SK-N-SH treated with all-trans-retinoic acid at 6 μM for 48 hours (cell line): ENCODE results near the gene DSN1.

ENCODE experiments used
- ATAC-seq: fragments of 200-7000 bp; cut with Tn5 transposase; 3 replicates; pipeline ENCODE4 v1.9.1; 2020; ENCODE audit warnings: mild to moderate bottlenecking, moderate library complexity
- ARNTL ChIP-seq: fragments of 450-650 bp; formaldehyde crosslinking; IDR thresholded peaks from 2 replicates; pipeline ENCODE4 v1.5.0; 2020; ENCODE audit warnings: low read depth, mild to moderate bottlenecking, moderate library complexity, borderline replicate concordance
- BACH2 ChIP-seq: fragments of 250-450 bp; sonication (Bioruptor Pico); IDR thresholded peaks from 2 replicates; pipeline ENCODE4 v1.9.0; 2021; ENCODE audit warnings: mild to moderate bottlenecking, borderline replicate concordance
- CSDC2 ChIP-seq: fragments of 250-450 bp; sonication (Bioruptor Pico); IDR thresholded peaks from 2 replicates; pipeline ENCODE4 v1.5.0; 2020; ENCODE audit warnings: mild to moderate bottlenecking, moderate library complexity
- ESRRG ChIP-seq: fragments of 250-450 bp; sonication (Bioruptor Pico); IDR thresholded peaks from 2 replicates; pipeline ENCODE4 v1.6.1; 2021; ENCODE audit warnings: mild to moderate bottlenecking
- GLIS3 ChIP-seq: fragments of 250-450 bp; sonication (Bioruptor Pico); IDR thresholded peaks from 2 replicates; pipeline ENCODE4 v1.5.0; 2020; ENCODE audit warnings: mild to moderate bottlenecking, moderate library complexity
- ISL1 ChIP-seq: fragments of 250-450 bp; sonication (Bioruptor Pico); IDR thresholded peaks from 2 replicates; pipeline ENCODE4 v2.1.2; 2022; ENCODE audit warnings: mild to moderate bottlenecking, moderate library complexity
- OSR1 ChIP-seq: fragments of 250-450 bp; sonication (Bioruptor Pico); IDR thresholded peaks from 2 replicates; pipeline ENCODE4 v1.8.0; 2022; ENCODE audit warnings: moderate library complexity, mild to moderate bottlenecking, inconsistent platforms
- PPARA ChIP-seq: fragments of 250-450 bp; sonication (Bioruptor Pico); IDR thresholded peaks from 2 replicates; pipeline ENCODE4 v1.5.0; 2020; ENCODE audit warnings: mild to moderate bottlenecking, borderline replicate concordance
- RARB ChIP-seq: fragments of 250-450 bp; sonication (Bioruptor Pico); IDR thresholded peaks from 2 replicates; pipeline ENCODE4 v1.8.0; 2021; ENCODE audit warnings: mild to moderate bottlenecking, moderate library complexity
- TOX ChIP-seq: fragments of 250-450 bp; sonication (Bioruptor Pico); IDR thresholded peaks from 2 replicates; pipeline ENCODE4 v1.8.0; 2021; ENCODE audit warnings: mild to moderate bottlenecking, moderate library complexity, borderline replicate concordance
- ZC3H10 ChIP-seq: fragments of 250-450 bp; sonication (Bioruptor Pico); IDR thresholded peaks from 2 replicates; pipeline ENCODE4 v1.5.1; 2021; ENCODE audit warnings: mild to moderate bottlenecking, moderate library complexity
- ZFP3 ChIP-seq: fragments of 250-450 bp; sonication (Bioruptor Pico); IDR thresholded peaks from 2 replicates; pipeline ENCODE4 v1.5.0; 2020; ENCODE audit warnings: mild to moderate bottlenecking, moderate library complexity
- ZFP30 ChIP-seq: fragments of 450-650 bp; formaldehyde crosslinking; IDR thresholded peaks from 2 replicates; pipeline ENCODE4 v1.5.0; 2022; ENCODE audit warnings: mild to moderate bottlenecking, moderate library complexity
- ZNF70 ChIP-seq: fragments of 450-650 bp; formaldehyde crosslinking; IDR thresholded peaks from 2 replicates; pipeline ENCODE4 v1.5.0; 2020; ENCODE audit warnings: mild to moderate bottlenecking, moderate library complexity
- ZNF8 ChIP-seq: fragments of 450-650 bp; formaldehyde crosslinking; IDR thresholded peaks from 2 replicates; pipeline ENCODE4 v1.5.0; 2020; ENCODE audit warnings: mild to moderate bottlenecking, moderate library complexity
- TF ChIP-seq, protein P1 (sequence below): fragments of 250-450 bp; sonication (Bioruptor Pico); IDR thresholded peaks from 2 replicates; pipeline ENCODE4 v1.8.0; 2020; ENCODE audit warnings: mild to moderate bottlenecking, moderate library complexity, borderline replicate concordance
- TF ChIP-seq, protein P2 (sequence below): fragments of 250-450 bp; sonication (Bioruptor Pico); IDR thresholded peaks from 2 replicates; pipeline ENCODE4 v1.5.1; 2021; ENCODE audit warnings: mild to moderate bottlenecking, moderate library complexity
- TF ChIP-seq, protein P3 (sequence below): fragments of 250-450 bp; sonication (Bioruptor Pico); IDR thresholded peaks from 2 replicates; pipeline ENCODE4 v1.5.1; 2020; ENCODE audit warnings: low read depth, mild to moderate bottlenecking, moderate library complexity
- TF ChIP-seq, protein P4 (sequence below): fragments of 250-450 bp; sonication (Bioruptor Pico); IDR thresholded peaks from 2 replicates; pipeline ENCODE4 v1.5.0; 2020; ENCODE audit warnings: mild to moderate bottlenecking, moderate library complexity
- TF ChIP-seq, protein P5 (sequence below): fragments of 250-450 bp; sonication (Bioruptor Pico); IDR thresholded peaks from 2 replicates; pipeline ENCODE4 v1.8.0; 2021; ENCODE audit warnings: low read depth, mild to moderate bottlenecking, moderate library complexity, borderline replicate concordance

The DSN1 gene

DNA sequence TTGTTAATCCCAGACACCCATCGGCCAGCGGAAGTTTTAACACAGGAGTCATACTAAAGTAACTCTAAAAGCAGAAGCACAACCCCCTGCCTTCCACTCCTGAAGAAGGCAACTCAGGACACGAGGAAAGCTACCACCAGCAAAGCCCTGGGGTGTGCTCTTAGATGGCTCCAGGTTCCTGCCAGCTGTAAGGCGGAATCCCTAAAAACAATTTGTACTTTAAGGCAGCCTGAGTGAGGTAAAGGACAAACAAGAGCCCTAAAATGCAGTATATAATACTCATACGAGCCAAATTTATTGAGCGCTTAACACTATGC lies 36.4 kb downstream of the DSN1 start:
- ATAC-seq: no peak
- no peak for TF ChIP-seq CSDC2 (CRISPR knock-in tag)
- TF ChIP-seq GLIS3 (CRISPR knock-in tag): no peak
- TF ChIP-seq, protein P1, sequence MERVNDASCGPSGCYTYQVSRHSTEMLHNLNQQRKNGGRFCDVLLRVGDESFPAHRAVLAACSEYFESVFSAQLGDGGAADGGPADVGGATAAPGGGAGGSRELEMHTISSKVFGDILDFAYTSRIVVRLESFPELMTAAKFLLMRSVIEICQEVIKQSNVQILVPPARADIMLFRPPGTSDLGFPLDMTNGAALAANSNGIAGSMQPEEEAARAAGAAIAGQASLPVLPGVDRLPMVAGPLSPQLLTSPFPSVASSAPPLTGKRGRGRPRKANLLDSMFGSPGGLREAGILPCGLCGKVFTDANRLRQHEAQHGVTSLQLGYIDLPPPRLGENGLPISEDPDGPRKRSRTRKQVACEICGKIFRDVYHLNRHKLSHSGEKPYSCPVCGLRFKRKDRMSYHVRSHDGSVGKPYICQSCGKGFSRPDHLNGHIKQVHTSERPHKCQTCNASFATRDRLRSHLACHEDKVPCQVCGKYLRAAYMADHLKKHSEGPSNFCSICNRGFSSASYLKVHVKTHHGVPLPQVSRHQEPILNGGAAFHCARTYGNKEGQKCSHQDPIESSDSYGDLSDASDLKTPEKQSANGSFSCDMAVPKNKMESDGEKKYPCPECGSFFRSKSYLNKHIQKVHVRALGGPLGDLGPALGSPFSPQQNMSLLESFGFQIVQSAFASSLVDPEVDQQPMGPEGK (CRISPR knock-in tag): no peak
- no peak for TF ChIP-seq ZNF8 (CRISPR knock-in tag)
- TF ChIP-seq, protein P2, sequence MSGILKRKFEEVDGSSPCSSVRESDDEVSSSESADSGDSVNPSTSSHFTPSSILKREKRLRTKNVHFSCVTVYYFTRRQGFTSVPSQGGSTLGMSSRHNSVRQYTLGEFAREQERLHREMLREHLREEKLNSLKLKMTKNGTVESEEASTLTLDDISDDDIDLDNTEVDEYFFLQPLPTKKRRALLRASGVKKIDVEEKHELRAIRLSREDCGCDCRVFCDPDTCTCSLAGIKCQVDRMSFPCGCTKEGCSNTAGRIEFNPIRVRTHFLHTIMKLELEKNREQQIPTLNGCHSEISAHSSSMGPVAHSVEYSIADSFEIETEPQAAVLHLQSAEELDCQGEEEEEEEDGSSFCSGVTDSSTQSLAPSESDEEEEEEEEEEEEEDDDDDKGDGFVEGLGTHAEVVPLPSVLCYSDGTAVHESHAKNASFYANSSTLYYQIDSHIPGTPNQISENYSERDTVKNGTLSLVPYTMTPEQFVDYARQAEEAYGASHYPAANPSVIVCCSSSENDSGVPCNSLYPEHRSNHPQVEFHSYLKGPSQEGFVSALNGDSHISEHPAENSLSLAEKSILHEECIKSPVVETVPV (CRISPR knock-in tag): no peak
- TF ChIP-seq, protein P3, sequence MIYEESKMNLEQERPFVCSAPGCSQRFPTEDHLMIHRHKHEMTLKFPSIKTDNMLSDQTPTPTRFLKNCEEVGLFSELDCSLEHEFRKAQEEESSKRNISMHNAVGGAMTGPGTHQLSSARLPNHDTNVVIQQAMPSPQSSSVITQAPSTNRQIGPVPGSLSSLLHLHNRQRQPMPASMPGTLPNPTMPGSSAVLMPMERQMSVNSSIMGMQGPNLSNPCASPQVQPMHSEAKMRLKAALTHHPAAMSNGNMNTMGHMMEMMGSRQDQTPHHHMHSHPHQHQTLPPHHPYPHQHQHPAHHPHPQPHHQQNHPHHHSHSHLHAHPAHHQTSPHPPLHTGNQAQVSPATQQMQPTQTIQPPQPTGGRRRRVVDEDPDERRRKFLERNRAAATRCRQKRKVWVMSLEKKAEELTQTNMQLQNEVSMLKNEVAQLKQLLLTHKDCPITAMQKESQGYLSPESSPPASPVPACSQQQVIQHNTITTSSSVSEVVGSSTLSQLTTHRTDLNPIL (CRISPR knock-in tag): no peak
- no peak for TF ChIP-seq ARNTL (CRISPR knock-in tag)
- TF ChIP-seq ESRRG (CRISPR knock-in tag): no peak
- no peak for TF ChIP-seq ZC3H10
- TF ChIP-seq OSR1 (CRISPR knock-in tag): no peak
- no peak for TF ChIP-seq ZNF70 (CRISPR knock-in tag)
- TF ChIP-seq ISL1 (CRISPR knock-in tag): no peak
- TF ChIP-seq, protein P4, sequence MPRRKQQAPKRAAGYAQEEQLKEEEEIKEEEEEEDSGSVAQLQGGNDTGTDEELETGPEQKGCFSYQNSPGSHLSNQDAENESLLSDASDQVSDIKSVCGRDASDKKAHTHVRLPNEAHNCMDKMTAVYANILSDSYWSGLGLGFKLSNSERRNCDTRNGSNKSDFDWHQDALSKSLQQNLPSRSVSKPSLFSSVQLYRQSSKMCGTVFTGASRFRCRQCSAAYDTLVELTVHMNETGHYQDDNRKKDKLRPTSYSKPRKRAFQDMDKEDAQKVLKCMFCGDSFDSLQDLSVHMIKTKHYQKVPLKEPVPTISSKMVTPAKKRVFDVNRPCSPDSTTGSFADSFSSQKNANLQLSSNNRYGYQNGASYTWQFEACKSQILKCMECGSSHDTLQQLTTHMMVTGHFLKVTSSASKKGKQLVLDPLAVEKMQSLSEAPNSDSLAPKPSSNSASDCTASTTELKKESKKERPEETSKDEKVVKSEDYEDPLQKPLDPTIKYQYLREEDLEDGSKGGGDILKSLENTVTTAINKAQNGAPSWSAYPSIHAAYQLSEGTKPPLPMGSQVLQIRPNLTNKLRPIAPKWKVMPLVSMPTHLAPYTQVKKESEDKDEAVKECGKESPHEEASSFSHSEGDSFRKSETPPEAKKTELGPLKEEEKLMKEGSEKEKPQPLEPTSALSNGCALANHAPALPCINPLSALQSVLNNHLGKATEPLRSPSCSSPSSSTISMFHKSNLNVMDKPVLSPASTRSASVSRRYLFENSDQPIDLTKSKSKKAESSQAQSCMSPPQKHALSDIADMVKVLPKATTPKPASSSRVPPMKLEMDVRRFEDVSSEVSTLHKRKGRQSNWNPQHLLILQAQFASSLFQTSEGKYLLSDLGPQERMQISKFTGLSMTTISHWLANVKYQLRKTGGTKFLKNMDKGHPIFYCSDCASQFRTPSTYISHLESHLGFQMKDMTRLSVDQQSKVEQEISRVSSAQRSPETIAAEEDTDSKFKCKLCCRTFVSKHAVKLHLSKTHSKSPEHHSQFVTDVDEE: no peak
- TF ChIP-seq RARB (CRISPR knock-in tag): no peak
- no peak for TF ChIP-seq ZFP3
- TF ChIP-seq TOX (CRISPR knock-in tag): no peak
- TF ChIP-seq, protein P5, sequence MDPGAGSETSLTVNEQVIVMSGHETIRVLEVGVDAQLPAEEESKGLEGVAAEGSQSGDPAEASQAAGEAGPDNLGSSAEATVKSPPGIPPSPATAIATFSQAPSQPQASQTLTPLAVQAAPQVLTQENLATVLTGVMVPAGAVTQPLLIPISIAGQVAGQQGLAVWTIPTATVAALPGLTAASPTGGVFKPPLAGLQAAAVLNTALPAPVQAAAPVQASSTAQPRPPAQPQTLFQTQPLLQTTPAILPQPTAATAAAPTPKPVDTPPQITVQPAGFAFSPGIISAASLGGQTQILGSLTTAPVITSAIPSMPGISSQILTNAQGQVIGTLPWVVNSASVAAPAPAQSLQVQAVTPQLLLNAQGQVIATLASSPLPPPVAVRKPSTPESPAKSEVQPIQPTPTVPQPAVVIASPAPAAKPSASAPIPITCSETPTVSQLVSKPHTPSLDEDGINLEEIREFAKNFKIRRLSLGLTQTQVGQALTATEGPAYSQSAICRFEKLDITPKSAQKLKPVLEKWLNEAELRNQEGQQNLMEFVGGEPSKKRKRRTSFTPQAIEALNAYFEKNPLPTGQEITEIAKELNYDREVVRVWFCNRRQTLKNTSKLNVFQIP (CRISPR knock-in tag): no peak
- no peak for TF ChIP-seq ZFP30 (CRISPR knock-in tag)
- TF ChIP-seq PPARA (CRISPR knock-in tag): no peak

DNA sequence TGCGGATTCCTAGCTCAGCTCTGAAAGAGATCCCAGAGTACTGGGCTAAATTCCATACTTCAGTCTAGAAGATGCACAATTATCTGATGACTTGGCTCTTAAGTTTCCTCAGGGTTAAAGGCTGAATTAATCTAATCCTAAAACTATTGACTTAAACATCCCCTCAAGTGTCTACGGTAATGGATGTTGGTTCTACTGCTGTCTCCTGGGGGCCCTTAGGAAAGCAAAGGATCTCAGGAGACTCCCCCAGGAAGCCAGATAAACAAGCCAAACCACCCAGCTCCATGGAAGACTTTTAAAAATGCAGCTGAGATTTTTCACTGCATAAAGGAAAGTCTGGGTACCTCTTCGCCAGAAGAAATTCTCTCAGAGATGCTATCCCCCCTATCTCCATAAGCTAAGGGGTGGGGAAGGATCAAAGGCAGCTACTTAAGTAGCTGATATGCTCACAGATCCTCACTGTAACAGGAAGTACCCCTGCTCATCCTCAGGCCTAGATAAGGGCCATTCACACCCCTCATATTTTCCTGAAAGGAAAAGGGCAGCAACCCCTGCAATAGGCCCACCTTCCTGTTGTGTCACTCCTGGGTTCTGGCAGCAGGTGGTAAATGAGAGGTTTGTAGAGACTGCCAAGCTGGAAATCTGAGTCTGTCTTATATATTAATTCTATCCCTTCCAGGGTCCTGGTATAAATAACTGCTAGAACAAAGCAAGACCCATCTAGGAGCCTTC lies 36.9 kb downstream of the DSN1 start:
- no peak for ATAC-seq
- TF ChIP-seq ZFP30 (CRISPR knock-in tag) (no peak), TOX (CRISPR knock-in tag) (no peak)
- TF ChIP-seq, protein P5 (CRISPR knock-in tag): no peak

DNA sequence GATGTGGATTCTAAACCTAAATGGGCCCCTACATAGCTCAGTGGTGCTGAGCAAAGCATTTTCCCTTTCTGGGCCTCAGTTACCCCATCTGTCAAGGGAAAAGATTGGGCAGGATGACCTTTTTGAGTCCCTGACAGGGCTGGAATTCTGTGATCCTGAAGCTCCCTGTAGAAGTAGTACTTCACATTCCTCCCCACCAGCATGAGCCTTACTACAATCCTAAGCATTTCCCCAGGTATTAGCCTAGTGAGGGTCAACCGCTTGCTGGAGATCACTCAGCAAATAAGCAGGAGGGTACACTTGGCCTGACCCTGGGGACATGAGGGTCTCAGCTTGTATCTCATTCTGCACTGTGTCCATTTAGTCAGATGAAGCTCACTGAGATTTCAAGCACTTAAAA lies 41.1 kb downstream of the DSN1 start:
- ATAC-seq: no peak
- no peak for TF ChIP-seq TOX (CRISPR knock-in tag)
- no peak for TF ChIP-seq BACH2
- TF ChIP-seq, protein P1 (CRISPR knock-in tag): no peak
